NCI-H2196 (cell line): ENCODE data around the gene ACTL7B.
"Not testable (repeated sequence)": the region's sequence is repeated elsewhere in the genome, so short reads cannot be mapped to it uniquely, and the experiment has no call there.

ENCODE experiments used
- DNase-seq: peaks from one replicate; lab custom pipeline; 2025; ENCODE audit not compliant: unreplicated experiment; lab: John Stamatoyannopoulos, UW

Gene ACTL7B

DNA sequence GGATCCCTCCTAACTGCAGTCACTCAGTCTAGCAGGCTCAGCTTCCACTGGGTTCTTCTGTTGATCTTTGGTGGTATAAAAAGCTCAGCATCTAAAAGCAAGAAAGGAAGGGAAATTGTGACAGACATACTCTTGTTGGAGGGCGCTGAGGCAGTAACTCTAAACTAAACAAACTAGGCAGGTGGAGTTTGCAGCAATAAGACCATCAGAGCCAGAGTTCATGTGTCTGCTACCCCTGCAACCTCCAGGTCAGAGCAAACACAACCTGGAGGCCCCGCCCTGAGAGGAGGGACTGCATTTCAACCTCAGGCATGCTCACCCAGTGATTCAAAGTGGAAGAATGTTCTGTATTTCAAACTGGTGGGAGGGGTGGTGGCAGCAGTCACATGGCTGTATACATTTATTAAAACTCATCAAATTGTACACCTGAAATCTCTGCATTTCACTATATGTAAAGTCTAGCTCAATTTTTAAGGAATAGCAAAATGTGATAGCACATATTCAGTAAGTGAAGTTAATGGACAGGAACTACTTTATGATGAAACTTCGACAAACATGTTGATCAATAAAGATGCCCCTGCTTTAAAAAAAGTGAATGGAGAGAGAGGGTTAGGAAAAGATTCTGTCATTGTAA is 13.4 kb upstream of the ACTL7B start:
- DNase-seq: no peak

DNA sequence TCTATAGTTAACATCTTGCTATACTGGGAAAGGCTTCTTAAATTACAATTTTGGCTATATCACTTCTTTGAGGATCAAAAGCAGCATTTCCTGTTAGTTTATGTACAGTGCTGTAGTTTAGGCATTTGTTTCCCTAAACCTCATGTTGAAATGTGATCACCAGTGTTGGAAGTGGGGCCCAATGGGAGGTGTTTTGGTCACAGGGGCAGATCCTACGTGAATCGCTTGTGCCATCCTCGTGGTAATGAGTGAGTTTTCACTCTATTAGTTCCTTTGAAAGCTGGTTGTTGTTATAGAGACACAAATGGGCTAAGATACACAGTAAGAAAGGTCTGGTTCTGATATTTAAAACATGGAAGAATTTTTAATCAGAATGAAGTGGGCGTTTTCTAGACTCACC is 12.0 kb upstream of the ACTL7B start:
- no peak for DNase-seq

DNA sequence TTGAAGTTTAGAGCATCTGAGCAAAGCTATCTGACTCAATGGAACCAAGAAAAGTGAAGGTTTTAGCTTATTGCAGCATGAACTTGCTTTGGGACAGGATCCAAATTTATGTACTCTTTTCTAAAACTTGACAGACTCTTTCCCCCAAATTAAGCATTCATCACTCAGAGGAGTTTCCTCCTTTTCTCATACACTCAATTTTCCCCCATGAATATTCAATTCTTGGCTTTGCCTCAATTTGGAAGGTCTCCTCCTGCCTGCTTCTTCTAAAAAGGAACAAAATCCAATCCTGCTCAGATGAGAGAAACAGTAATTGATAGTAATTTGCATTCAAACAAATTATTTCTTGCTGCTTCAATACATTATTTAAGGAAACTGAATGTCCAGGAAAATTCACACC is 11.3 kb upstream of the ACTL7B start:
- no peak for DNase-seq

DNA sequence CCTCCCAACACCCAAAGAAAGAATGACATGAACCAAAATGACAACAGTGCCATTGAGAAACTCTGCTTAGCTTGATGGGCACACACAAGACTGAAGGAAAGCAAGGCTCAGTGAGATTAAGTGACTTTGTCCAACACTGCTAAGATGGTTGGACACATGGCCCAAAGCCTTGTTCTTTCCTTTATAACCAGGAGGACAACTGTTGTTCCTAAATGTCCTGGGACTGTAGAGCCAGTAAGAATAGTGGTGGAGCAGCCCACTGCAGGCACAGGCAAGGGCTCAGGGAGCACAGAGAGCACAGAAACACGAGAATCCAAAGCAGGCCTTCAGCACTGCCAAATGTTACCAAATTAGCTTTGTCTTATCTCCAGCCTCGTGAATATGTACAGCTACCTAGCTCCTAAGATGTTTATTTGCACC is 10.2 kb upstream of the ACTL7B start:
- no peak for DNase-seq

DNA sequence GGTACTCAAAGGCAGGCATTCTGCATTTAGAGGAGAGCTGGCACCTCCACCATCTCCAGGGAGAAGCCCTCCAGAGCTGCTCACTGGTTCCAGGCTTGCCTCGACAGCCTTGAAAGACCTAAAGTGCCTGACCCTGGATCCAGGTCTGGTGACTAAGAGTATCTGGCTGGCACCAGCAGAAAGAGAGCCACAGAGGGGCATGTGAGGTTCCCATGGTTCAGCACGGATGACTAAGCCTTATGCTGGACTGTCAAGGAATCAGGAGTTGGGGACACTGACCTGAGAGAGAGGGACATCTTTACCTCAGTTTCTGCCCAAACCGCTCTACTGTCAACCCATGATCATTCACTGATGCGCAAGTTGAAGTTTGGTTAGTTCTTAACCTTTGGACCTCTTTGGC is 9.3 kb upstream of the ACTL7B start:
- DNase-seq: no peak

DNA sequence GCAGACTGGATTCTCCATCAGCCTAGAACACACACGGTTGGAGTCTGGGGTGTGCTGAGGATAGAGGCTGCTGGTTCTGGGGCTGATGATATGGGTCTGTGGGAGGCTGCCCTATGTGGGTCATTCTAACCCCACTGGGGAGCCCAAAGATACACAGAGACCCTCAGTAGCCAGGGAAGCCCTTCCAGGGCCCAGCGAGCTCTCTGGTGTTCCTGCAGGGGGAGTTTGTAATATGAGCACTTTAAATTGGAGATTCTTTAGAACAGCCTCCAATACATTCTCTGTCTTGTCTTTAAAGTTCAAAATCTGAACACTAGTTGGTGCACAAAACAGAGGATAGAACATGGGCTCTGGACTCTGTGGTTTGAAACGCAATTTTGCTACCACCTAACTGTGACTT is 8.7 kb upstream of the ACTL7B start:
- no peak for DNase-seq

DNA sequence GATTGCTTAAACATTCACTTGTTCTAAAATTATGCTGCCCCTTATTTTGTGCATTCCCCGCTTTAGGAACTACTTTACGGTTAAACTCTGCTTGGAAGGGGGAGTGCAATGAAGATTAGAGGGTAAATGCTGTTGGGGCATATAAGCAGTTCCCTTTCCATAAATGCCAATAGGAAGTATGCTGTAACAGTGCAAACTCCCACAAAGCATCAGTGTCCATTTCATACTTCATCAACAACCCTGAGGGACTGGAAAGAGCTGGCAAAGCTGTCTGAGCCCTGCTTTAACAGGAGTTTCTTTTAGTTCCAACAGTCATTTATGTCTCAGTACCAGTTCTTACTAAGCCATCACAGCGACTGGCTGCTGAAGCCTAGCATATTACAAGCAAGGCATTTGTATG is 8.1 kb upstream of the ACTL7B start:
- DNase-seq: no peak

DNA sequence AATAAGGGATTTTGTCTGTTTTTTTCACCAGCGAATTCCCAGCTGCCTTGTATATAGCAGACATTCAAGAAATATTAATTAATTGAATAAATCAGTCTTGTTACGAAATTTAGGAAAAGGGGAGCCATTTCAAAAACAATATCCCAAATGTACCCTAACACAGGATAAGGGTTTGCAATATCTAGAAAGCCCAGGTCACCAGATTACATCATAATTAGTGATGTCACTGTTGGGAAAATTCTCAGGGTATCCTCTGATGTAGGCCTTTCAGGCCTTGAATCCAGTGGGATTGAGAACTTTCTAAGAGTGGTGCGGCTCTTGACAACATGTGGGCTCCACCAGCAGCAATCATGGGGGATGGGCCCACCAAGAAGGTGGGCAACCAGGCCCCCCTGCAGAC is 6.2 kb upstream of the ACTL7B start, which contains the start of gene ACTL7A:
ACTL7A (plus strand) TSS at position 270 of the 400 bp plus-strand sequence; CDS start at position 327, 57 bp downstream.
- no peak for DNase-seq

DNA sequence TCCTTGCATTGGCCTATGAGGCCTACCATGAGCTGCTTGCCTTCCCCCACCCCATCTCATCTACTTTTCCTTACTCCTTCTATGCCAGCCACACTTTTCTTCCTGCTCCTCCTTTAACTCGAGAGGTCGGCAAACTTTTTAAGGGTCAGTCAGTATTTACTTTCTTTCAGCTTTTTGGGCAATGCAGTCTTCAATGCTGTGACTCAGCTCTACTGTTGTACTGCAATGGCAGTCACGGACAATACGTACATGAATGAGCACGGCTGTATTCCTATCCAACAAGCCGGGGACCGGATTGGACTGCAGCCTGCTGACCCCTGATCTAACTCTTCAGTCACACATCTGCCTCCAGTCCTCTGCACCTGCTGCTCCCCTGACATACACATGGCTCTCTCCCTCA is 5.7 kb upstream of the ACTL7B start:
- DNase-seq: no peak

DNA sequence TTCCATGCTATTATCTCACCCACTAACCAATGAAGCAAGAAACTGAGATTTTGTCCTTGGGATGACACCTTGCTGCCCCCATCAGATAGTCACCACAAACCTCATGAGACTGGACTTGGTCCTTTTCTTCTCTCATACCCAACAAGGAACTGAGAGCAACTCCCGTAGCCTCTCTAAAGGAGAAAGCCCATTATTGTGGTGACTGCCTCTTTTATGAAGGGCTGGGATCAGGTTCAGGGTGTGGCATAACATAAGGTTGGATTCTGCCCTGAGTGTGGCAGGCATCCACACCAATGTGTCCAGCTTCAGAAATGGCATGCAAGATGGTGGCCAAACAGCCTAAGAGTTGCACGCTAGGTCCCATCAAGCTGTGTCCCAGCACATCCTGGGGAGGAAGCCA is 5.0 kb upstream of the ACTL7B start:
- DNase-seq: no peak

DNA sequence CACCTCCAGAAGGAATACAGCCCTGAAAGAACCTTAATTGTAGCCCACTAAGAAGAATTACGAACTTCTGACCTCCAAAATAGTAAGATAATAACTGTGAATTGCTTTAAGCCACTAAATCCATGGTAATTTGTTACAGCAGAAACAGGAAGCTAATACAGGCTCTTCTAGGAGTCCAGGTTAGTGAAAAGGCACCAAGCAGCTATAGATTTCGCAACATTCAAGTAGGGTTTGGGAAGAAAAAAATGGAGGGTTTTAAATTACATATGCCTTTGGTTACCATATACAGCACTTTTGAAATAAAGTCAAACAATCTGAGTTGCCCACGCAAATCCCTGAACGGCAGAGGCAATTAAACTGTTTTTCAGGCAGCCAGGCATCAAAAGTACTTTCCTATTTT is 4.6 kb upstream of the ACTL7B start:
- no peak for DNase-seq

DNA sequence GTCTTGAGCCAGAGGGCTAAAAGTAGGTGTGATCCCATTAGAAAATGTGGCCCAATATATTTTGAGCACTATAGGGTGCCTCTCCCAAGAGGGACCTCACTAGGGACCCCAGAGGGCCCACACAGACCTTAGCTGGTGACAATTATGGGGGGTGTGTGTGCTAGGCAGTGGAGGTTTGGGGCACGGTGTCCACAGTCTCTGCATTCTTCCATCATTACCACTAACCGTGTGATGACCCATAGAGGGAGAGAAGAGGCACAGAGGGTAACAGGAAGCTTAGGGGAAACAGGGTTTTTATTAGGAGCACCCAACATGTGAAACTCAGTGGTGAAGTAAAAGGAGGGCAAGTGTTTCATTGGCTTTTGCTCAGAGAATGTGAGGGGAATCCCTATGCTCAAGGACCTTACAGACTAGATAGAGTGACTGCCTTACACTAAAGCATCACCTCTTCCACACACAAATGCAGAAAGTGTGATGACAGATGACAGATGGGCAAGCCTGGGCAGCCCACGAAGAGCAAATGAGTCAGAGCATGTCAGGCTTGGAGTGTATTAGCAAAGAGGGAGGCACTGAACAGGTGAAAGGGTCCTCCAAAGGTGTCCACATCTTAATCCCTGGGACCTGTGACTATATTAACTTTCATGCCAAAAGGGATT is 3.8 kb upstream of the ACTL7B start:
- DNase-seq: no peak

DNA sequence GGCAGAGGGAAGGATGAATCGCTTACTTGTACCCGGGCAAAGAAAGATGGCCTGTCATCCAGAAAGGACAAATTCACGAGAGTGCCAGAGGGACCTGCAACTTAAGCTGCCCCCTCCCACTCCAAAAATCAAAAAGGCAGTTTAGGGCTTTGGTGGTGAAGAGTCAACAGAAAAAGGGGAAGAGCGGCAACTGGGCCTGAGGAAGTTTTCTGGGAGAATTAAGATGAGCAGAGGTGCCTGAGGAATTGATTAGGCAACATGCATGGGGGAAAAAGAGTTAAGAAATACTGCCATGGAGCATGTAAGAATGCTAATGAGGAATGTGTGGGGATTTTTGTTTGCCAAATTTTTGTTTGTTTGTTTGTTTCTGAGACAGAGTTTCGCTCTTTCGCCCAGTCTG is 1.8 kb upstream of the ACTL7B start:
- DNase-seq: no peak

DNA sequence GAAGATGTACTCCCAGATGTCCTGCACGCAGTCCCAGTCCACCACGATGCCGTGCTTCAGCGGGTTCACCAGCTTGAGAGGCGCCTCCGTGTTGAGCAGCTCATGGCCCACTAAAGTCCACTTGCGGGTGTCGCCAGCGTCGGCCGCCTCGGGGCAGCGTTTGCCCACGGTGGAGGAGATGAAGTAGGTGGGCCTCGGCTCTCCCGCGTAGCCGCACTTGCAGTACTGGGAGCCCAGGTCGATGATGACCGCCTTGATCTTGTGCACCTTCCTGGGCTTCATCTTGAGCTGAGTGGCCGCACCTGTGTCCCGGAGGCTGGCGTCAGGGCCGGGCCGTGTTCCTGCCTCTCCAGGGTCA is 278 bp downstream of the ACTL7B start:
- DNase-seq: no peak

DNA sequence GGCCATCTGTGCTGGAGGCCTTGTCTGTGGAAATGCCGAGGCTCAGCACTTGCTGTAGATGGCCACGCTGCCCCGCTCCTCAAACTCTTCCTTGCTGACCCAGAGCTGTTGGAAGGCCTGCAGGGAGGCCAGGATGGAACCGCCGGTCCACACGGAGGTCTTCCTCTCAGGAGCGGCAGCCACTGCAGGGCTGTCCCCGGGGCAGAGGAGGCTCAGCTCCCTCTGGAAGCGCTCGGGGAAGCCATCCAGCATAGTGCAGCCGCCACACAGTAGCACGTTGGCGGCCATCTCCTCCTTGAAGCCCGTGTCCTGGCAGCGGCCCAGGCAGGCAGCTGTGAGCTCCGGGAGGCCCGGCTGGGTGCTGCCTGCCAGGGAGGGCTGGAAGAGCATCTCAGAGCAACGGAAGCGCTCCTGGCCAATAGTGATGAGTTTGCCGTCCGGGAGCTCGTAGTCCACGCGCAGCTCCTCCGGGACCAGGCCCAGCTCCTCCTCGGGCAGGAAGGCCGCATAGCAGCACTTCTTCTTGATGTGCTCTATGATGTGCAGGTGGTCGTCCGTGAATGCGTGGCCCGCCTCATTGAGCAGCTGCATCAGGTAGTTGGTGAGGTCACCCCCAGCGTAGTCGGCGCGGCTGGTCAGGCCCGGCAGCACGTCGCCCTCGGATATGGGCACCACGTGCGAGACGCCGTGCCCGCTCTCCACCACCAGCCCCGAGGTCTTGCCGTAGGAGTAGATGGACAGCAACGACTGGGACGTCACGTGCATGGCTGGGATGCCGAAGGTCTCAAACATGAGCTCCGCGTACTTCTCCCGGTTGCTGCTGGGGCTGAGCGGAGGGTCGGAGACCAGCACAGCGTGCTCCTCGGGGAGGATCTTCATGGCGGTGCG is 901 bp downstream of the ACTL7B start:
- DNase-seq: no peak

DNA sequence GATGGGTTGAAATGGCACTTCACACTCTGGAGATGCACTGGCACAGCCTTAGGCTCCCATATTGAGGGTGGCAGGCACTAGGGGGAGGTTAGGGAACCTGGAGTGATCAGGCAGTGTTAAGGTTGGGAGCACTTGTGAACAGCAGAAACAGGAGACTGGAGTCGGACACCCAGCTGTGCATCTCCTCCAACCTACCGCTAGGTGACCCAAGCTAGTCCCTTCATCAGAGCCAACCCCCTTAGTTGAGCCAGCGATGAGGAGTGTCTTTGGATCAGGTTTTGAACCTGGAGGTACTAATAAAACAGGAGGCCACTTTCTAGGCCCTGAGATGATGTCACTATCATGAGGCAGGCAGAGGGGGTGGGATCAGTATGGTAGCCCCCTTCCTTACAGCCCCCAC is 1.7 kb downstream of the ACTL7B start:
- no peak for DNase-seq

DNA sequence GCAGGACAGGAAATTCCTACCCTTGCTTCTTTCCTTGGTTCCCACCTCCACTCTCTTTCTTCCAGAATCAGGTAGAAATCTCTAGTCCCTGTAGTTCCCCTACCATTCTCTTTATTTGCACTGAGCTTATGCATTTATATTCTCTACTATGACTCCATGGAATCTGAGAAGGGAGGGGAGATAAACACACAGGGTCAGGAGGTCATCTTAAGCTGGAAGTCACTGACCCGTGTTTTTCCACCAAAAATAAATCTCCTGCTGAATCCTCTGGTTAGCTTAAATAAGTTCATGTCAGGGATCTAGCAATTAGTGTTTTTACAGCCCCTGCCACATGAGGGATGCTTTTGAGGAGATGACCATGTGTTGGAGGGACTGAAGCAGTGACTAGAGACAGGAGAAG is 3.7 kb downstream of the ACTL7B start:
- DNase-seq: no peak

DNA sequence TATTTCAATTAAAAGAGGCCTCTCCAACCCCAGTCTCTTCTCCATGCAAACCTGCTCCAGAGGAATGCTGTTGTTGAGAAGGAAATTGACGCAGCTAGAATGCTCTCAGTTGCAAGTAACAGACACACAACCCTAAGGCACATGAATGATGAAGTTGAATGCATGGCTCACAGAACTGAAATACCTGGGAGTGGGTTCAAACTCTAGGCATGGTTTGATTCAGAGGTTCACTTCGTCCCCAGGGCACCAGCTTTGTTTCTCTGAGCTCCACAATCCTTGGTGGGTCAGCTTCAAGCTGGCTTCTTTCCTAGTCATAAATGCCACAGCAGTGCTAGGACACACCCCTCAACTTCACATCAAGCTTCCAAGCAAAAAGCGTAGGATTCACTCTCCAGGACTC is 4.6 kb downstream of the ACTL7B start:
- DNase-seq: no peak

DNA sequence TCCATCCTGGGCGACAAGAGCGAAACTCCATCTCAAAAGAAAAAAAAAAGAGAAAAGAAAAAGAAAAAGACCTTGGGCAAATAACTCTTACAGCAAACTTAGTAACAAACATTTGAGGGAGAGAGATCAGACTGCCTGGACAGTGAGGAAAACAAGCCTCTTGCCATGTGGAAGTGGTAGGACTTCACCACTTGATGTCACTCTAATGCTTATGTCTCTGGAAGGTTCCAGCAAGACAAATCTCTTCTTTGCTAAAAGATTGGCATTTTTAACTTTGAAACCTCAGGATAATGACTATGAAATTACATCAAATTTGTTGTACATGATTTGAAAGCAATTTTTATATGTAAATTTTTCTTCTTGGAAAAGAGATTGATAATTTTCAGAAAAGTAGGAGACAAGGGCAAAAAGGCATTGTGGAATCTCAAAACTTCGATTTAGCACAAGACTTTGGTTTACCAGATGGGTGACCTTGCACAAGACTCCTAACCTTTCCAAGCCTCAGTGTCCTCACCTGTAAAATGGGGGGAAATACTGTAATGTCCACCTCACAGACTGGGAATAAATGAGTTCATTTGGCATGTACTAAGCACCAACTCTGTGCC is 5.4 kb downstream of the ACTL7B start:
- no peak for DNase-seq

DNA sequence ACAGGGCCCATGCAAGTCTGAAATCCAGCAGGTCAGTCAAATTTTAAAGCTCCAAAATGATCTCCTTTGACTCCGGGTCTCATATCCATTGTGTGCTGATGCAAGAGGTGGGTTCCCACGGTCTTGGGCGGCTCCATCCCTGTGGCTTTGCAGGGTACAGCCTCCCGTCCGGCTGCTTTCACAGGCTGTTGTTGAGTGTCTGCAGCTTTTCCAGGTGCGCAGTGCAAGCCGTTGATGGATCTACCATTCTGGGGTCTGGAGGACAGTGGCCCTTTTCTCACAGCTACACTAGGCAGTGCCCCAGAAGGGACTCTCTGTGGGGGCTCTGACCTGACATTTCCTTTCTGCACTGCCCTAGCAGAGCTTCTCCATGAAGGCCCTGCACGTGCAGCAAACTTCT is 7.5 kb downstream of the ACTL7B start:
- DNase-seq: not testable (repeated sequence)

DNA sequence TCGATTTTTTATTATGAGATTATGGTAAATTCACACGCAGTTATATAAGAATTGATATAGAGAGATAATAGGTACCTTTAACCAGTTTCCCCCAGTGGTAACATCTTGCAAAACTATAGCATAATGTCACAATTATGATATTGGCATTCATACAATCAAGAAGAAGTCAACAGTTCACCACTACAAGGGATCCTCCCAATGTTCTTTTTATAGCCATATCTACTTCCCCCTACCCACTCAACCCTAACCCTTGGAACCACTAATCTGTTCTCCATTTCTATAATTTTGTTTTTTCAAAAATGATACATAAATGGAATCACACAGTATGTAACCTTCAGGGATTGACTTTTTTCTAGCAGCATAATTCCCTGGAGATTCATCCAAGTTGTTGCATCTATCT is 9.8 kb downstream of the ACTL7B start:
- no peak for DNase-seq

DNA sequence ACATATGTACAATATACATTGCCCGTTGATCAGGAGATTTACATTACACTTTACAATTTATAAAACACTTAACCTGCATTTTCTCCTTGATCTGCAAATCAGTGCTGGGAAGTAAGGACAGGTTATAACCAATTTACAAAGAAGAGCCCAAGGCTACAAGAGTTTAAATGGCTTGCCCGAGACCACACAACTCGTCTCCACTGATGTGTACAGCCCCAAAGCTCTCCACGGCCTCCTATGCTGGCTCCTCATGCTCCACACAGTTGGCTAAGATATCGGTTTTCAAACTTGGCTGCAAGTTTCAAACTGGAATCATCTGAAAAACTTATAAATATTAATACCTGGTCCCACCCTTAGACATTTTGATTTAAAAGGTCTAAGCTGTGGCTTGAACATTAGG is 10.3 kb downstream of the ACTL7B start:
- no peak for DNase-seq
